ENCODE measurements around the gene RPRM. TPM values are rescaled to one million over a fixed set of nuclear protein-coding genes. Genes with fewer than 3 reads are reported as not detected.

The RPRM gene
- total and polyA plus RNA-seq, 10 of the 15 experiments (the other 5 are each of a cell fraction or from before 2014, with no cell fraction given) = 0.06 to 0.37 (median 0.11) TPM; not detected in 7

DNA sequence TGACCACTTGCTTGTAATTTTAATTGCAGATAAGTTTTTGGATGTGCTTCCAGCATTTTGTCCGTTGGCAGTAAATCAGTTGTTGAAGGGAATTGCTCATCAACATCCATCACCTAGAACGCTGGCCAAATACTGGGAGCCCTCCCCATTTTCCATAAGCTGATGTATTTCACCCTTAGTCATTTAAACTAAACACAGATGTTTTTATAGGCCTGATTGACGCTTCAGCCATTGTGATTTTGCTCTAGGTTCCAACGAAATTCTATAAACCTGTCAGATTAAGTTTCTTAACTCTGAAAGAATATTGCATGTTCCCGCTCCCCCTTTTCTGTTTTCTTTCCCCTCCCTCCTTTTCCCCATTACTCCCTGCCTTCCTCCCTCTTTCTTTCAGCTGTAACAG, 1.0 kb upstream of the RPRM start (continued):
- TF ChIP-seq ZBTB4 (CRISPR knock-in tag; IDR thresholded peaks at IDR 0.05) = no peak

GRCh38 chr2:153477636-153478288, 800 bp downstream of the RPRM start:
- intact Hi-C loops (cut with micrococcal nuclease; ENCODE audit: unreplicated experiment) (loop anchor here (1.0 to 5.0 kb wide), 3 partner anchors 314 to 720 kb away; no protein-coding TSS in a partner anchor), in situ Hi-C loops (cut with MboI) (no loop called here)
- Histone ChIP-seq H4K20me1 (ENCODE audit: control insufficient read depth, insufficient read depth) (no peaks in the 10 kb centered on the region), H3K4me1 (ENCODE audit: control insufficient read depth, insufficient read depth, low read length) (peaks cover 4% of the 10 kb centered on the region), H3K4me2 (ENCODE audit: control insufficient read depth, insufficient read depth) (no peak overlapping the region), H3K79me2 (ENCODE audit: control insufficient read depth, insufficient read depth, low read length) (no peaks in the 10 kb centered on the region), H3K9ac (ENCODE audit: control insufficient read depth, insufficient read depth, low read length) (no peak overlapping the region), H3K9me3 (replicated peaks; ENCODE audit: control insufficient read depth, insufficient read depth, low read length) (no peaks in the 10 kb centered on the region; the same call in 2 of the 3 replicates), H3K27ac (ENCODE audit: control insufficient read depth, insufficient read depth) (no peak overlapping the region), H3K36me3 (ENCODE audit: control insufficient read depth in 2 of 2, insufficient read depth in 2 of 2, low read length in 1 of 2) (no peaks in the 10 kb centered on the region), H3K27me3 (replicated peaks in 1 of 2; ENCODE audit: control insufficient read depth in 2 of 2, insufficient read depth in 2 of 2, low read length in 1 of 2) (peaks cover 6 to 19% of the 10 kb centered on the region in 2 experiments), H3K4me3 (no peak overlapping the region), H2AFZ (ENCODE audit: control insufficient read depth, low read depth, low read length) (no peak overlapping the region)
- DNase-seq (ENCODE audit: low read depth, low spot score) (no peak), ATAC-seq (no peak), FAIRE-seq (no peak)
- POLR2A ChIA-PET = no interaction called here
- RAD21 ChIA-PET (ENCODE audit: unreplicated experiment) = no interaction called here
- BruUV-seq (replicated peaks) = no TSS peak
- SMC1A ChIA-PET (ENCODE audit: uncharacterized antibody, unreplicated experiment) = no interaction called here
- CTCF ChIA-PET = interaction anchor here (0.8 kb wide), 1 partner anchor 38 kb away, joined by 3 read pairs; no protein-coding TSS in a partner anchor
- 40% methylated on average over 31 of the region's 38 CpGs for WGBS (ENCODE audit: insufficient coverage, insufficient replicate concordance, low lambda C conversion rate, missing lambda C conversion rate)
- TF ChIP-seq SMARCA5 (IDR thresholded peaks at IDR 0.05) (no peak), ZZZ3 (IDR thresholded peaks at IDR 0.05; ENCODE audit: control insufficient read depth, insufficient read length, low read depth) (no peak), POU2F2 (IDR thresholded peaks at IDR 0.05; ENCODE audit: borderline replicate concordance, low read depth, low read length) (no peak), LARP7 (IDR thresholded peaks at IDR 0.05) (no peak), HDAC6 (IDR thresholded peaks at IDR 0.05; ENCODE audit: unreplicated experiment) (no peak), KLF5 (IDR thresholded peaks at IDR 0.05; ENCODE audit: partially characterized antibody) (no peak), SREBF2 (IDR thresholded peaks at IDR 0.05; ENCODE audit: low read length) (no peak), NBN (IDR thresholded peaks at IDR 0.05) (no peak), CREM (IDR thresholded peaks at IDR 0.05; ENCODE audit: low read depth) (no peak), KDM1A (IDR thresholded peaks at IDR 0.05; ENCODE audit: borderline replicate concordance) (no peak), SRF (IDR thresholded peaks at IDR 0.05; ENCODE audit: low read depth in 2 of 2, low read length in 2 of 2) (no peak), POLR2AphosphoS5 (IDR thresholded peaks at IDR 0.05; ENCODE audit: low read length) (no peak), SIX5 (IDR thresholded peaks at IDR 0.05; ENCODE audit: low read depth, low read length, severe bottlenecking) (no peak)
- TF ChIP-seq, protein P1, sequence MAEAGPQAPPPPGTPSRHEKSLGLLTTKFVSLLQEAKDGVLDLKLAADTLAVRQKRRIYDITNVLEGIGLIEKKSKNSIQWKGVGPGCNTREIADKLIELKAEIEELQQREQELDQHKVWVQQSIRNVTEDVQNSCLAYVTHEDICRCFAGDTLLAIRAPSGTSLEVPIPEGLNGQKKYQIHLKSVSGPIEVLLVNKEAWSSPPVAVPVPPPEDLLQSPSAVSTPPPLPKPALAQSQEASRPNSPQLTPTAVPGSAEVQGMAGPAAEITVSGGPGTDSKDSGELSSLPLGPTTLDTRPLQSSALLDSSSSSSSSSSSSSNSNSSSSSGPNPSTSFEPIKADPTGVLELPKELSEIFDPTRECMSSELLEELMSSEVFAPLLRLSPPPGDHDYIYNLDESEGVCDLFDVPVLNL (IDR thresholded peaks at IDR 0.05; ENCODE audit: low read depth, low read length) = no peak
- TF ChIP-seq, protein P2, sequence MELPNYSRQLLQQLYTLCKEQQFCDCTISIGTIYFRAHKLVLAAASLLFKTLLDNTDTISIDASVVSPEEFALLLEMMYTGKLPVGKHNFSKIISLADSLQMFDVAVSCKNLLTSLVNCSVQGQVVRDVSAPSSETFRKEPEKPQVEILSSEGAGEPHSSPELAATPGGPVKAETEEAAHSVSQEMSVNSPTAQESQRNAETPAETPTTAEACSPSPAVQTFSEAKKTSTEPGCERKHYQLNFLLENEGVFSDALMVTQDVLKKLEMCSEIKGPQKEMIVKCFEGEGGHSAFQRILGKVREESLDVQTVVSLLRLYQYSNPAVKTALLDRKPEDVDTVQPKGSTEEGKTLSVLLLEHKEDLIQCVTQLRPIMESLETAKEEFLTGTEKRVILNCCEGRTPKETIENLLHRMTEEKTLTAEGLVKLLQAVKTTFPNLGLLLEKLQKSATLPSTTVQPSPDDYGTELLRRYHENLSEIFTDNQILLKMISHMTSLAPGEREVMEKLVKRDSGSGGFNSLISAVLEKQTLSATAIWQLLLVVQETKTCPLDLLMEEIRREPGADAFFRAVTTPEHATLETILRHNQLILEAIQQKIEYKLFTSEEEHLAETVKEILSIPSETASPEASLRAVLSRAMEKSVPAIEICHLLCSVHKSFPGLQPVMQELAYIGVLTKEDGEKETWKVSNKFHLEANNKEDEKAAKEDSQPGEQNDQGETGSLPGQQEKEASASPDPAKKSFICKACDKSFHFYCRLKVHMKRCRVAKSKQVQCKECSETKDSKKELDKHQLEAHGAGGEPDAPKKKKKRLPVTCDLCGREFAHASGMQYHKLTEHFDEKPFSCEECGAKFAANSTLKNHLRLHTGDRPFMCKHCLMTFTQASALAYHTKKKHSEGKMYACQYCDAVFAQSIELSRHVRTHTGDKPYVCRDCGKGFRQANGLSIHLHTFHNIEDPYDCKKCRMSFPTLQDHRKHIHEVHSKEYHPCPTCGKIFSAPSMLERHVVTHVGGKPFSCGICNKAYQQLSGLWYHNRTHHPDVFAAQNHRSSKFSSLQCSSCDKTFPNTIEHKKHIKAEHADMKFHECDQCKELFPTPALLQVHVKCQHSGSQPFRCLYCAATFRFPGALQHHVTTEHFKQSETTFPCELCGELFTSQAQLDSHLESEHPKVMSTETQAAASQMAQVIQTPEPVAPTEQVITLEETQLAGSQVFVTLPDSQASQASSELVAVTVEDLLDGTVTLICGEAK (IDR thresholded peaks at IDR 0.05; ENCODE audit: borderline replicate concordance) = no peak
